Activated naive CD8-positive, alpha-beta T cell treated with anti-CD3 and anti-CD28 coated beads, Interleukin-2, amount 10 ng/mL, durations not matched to agents 7 days and 5 days (primary cell): ENCODE data around the gene SSBP3. TPM values are rescaled to one million over a fixed set of nuclear protein-coding genes. Genes with fewer than 3 reads are reported as not detected.

Experiments used
- ATAC-seq: fragments of 150-1000 bp; cut with Tn5 transposase; one replicate; pipeline ENCODE4 v1.10.0; 2021; ENCODE audit warnings: low read depth, moderate library complexity
- POLR2A ChIA-PET: fragments of 350-600 bp; sonication (Branson Sonifier 250); formaldehyde crosslinking; loops from one replicate; lab custom pipeline; 2021; ENCODE audit warnings: antibody characterized with exemption; lab: Charles Lee
- DNase-seq: peaks from one replicate; pipeline ENCODE4 v3.0.0; 2021
- H3K27ac Mint-ChIP-seq: one replicate; pipeline ENCODE4 v1.8.0; 2022; ENCODE audit warnings: mild to moderate bottlenecking, mixed read lengths
- H3K27me3 Mint-ChIP-seq: one replicate; pipeline ENCODE4 v1.8.0; 2022; ENCODE audit warnings: mild to moderate bottlenecking, moderate library complexity, mixed read lengths
- H3K36me3 Mint-ChIP-seq: one replicate; pipeline ENCODE4 v1.8.0; 2021; ENCODE audit warnings: mild to moderate bottlenecking, mixed read lengths
- H3K4me1 Mint-ChIP-seq: one replicate; pipeline ENCODE4 v1.8.0; 2021; ENCODE audit warnings: mixed read lengths
- H3K4me3 Mint-ChIP-seq: one replicate; pipeline ENCODE4 v1.8.0; 2022; ENCODE audit warnings: mild to moderate bottlenecking, moderate library complexity, mixed read lengths
- H3K9me3 Mint-ChIP-seq: one replicate; pipeline ENCODE4 v1.8.0; 2021; ENCODE audit warnings: mixed read lengths
- total RNA-seq, 2 experiments: library from RNA; stranded (reverse); gene quantifications; one replicate each; pipeline ENCODE4 v1.2.3, GENCODE V29; 2021

Gene SSBP3
- total RNA-seq, 2 experiments from 2014 or later = 109 to 126 TPM

- POLR2A ChIA-PET = no interaction called here
- H3K36me3 Mint-ChIP-seq = peaks cover 2% of the 10 kb centered on the region
- ATAC-seq (no peak), DNase-seq (no peak)
- H3K27me3 Mint-ChIP-seq = no peaks in the 10 kb centered on the region
- no peak overlapping the region for H3K27ac Mint-ChIP-seq
- no peaks in the 10 kb centered on the region for H3K9me3 Mint-ChIP-seq
- peaks cover 7% of the 10 kb centered on the region for H3K4me1 Mint-ChIP-seq
- H3K4me3 Mint-ChIP-seq = no peak overlapping the region
These were observed 151.0 kb downstream of the SSBP3 start for GRCh38 chr1:54255026-54255702.

GRCh38 chr1:54254055-54254454 is 152.1 kb downstream of the SSBP3 start:
- POLR2A ChIA-PET = no interaction called here
- H3K27me3 Mint-ChIP-seq = no peaks in the 10 kb centered on the region
- peaks cover 2% of the 10 kb centered on the region for H3K36me3 Mint-ChIP-seq
- peaks cover 7% of the 10 kb centered on the region for H3K4me1 Mint-ChIP-seq
- no peak for DNase-seq
- no peaks in the 10 kb centered on the region for H3K9me3 Mint-ChIP-seq
- ATAC-seq = no peak
- no peak overlapping the region for H3K4me3 Mint-ChIP-seq
- no peak overlapping the region for H3K27ac Mint-ChIP-seq

GRCh38 chr1:54253480-54253879 is 152.7 kb downstream of the SSBP3 start:
- ATAC-seq (no peak), DNase-seq (no peak)
- Mint-ChIP-seq H3K27me3 (no peaks in the 10 kb centered on the region), H3K4me1 (peaks cover 7% of the 10 kb centered on the region), H3K36me3 (peaks cover 5% of the 10 kb centered on the region), H3K4me3 (no peak overlapping the region), H3K27ac (peak overlapping the region; percentile 0), H3K9me3 (no peaks in the 10 kb centered on the region)
- POLR2A ChIA-PET = no interaction called here

GRCh38 chr1:54252371-54252936 is 153.7 kb downstream of the SSBP3 start:
- no peaks in the 10 kb centered on the region for H3K9me3 Mint-ChIP-seq
- H3K36me3 Mint-ChIP-seq = peaks cover 5% of the 10 kb centered on the region
- H3K27ac Mint-ChIP-seq = peak overlapping the region; percentile 12
- no peak overlapping the region for H3K4me3 Mint-ChIP-seq
- no peaks in the 10 kb centered on the region for H3K27me3 Mint-ChIP-seq
- no peak for ATAC-seq
- no peak for DNase-seq
- H3K4me1 Mint-ChIP-seq = peaks cover 6% of the 10 kb centered on the region
- POLR2A ChIA-PET = interaction anchor here (0.7 to 1.0 kb wide), 2 partner anchors 32 to 41 kb away, joined by 3 to 7 read pairs; no protein-coding TSS in a partner anchor

- no peak for DNase-seq
- ATAC-seq = no peak
- H3K27ac Mint-ChIP-seq = no peak overlapping the region
- POLR2A ChIA-PET = no interaction called here
- no peak overlapping the region for H3K4me3 Mint-ChIP-seq
- no peaks in the 10 kb centered on the region for H3K27me3 Mint-ChIP-seq
- no peaks in the 10 kb centered on the region for H3K9me3 Mint-ChIP-seq
- peaks cover 5% of the 10 kb centered on the region for H3K36me3 Mint-ChIP-seq
- peaks cover 3% of the 10 kb centered on the region for H3K4me1 Mint-ChIP-seq
These were observed 155.5 kb downstream of the SSBP3 start for GRCh38 chr1:54250670-54251069.

- POLR2A ChIA-PET = no interaction called here
- Mint-ChIP-seq H3K4me3 (no peak overlapping the region), H3K36me3 (peaks cover 5% of the 10 kb centered on the region), H3K9me3 (no peaks in the 10 kb centered on the region), H3K27me3 (no peaks in the 10 kb centered on the region), H3K4me1 (peaks cover 3% of the 10 kb centered on the region), H3K27ac (no peak overlapping the region)
- DNase-seq (no peak), ATAC-seq (no peak)
These were observed 156.3 kb downstream of the SSBP3 start for GRCh38 chr1:54249819-54250435.

GRCh38 chr1:54248966-54249365 is 157.2 kb downstream of the SSBP3 start:
- no peak for ATAC-seq
- Mint-ChIP-seq H3K4me1 (peaks cover 3% of the 10 kb centered on the region), H3K36me3 (peaks cover 7% of the 10 kb centered on the region), H3K27me3 (no peaks in the 10 kb centered on the region), H3K4me3 (no peak overlapping the region), H3K27ac (no peak overlapping the region), H3K9me3 (no peaks in the 10 kb centered on the region)
- DNase-seq = no peak
- POLR2A ChIA-PET = no interaction called here

- H3K27me3 Mint-ChIP-seq = no peaks in the 10 kb centered on the region
- peaks cover 4% of the 10 kb centered on the region for H3K4me1 Mint-ChIP-seq
- H3K9me3 Mint-ChIP-seq = no peaks in the 10 kb centered on the region
- no peak for DNase-seq
- peaks cover 10% of the 10 kb centered on the region for H3K36me3 Mint-ChIP-seq
- POLR2A ChIA-PET = no interaction called here
- H3K27ac Mint-ChIP-seq = no peak overlapping the region
- ATAC-seq = no peak
- no peak overlapping the region for H3K4me3 Mint-ChIP-seq
These were observed 158.2 kb downstream of the SSBP3 start for GRCh38 chr1:54247863-54248515.

GRCh38 chr1:54246116-54246721 is 160.0 kb downstream of the SSBP3 start:
- no peak for ATAC-seq
- POLR2A ChIA-PET = no interaction called here

GRCh38 chr1:54245501-54245900 is 160.7 kb downstream of the SSBP3 start:
- DNase-seq = no peak
- H3K36me3 Mint-ChIP-seq = peaks cover 8% of the 10 kb centered on the region
- H3K27me3 Mint-ChIP-seq = no peaks in the 10 kb centered on the region
- POLR2A ChIA-PET = no interaction called here
- no peak overlapping the region for H3K4me3 Mint-ChIP-seq
- H3K9me3 Mint-ChIP-seq = no peaks in the 10 kb centered on the region
- peaks cover 6% of the 10 kb centered on the region for H3K4me1 Mint-ChIP-seq
- no peak for ATAC-seq
- peak overlapping the region; percentile 58 for H3K27ac Mint-ChIP-seq

More at GRCh38 chr1:54246116-54246721, 160.0 kb downstream of the SSBP3 start:
- no peak for DNase-seq
- Mint-ChIP-seq H3K27ac (peak overlapping the region; percentile 42), H3K9me3 (no peaks in the 10 kb centered on the region), H3K36me3 (peaks cover 8% of the 10 kb centered on the region), H3K4me3 (no peak overlapping the region), H3K4me1 (peaks cover 6% of the 10 kb centered on the region), H3K27me3 (no peaks in the 10 kb centered on the region)

GRCh38 chr1:54244655-54245054 is 161.5 kb downstream of the SSBP3 start:
- H3K36me3 Mint-ChIP-seq = peaks cover 8% of the 10 kb centered on the region
- no peak overlapping the region for H3K4me3 Mint-ChIP-seq
- H3K4me1 Mint-ChIP-seq = peaks cover 6% of the 10 kb centered on the region
- no peaks in the 10 kb centered on the region for H3K9me3 Mint-ChIP-seq
- no peak for DNase-seq
- POLR2A ChIA-PET = no interaction called here
- H3K27ac Mint-ChIP-seq = peak overlapping the region; percentile 22
- no peak for ATAC-seq
- H3K27me3 Mint-ChIP-seq = no peaks in the 10 kb centered on the region

GRCh38 chr1:54243022-54243421 is 163.2 kb downstream of the SSBP3 start:
- Mint-ChIP-seq H3K4me3 (no peak overlapping the region), H3K4me1 (peaks cover 8% of the 10 kb centered on the region), H3K27ac (no peak overlapping the region), H3K27me3 (no peaks in the 10 kb centered on the region), H3K36me3 (peaks cover 8% of the 10 kb centered on the region), H3K9me3 (no peaks in the 10 kb centered on the region)
- ATAC-seq (no peak), DNase-seq (no peak)
- POLR2A ChIA-PET = no interaction called here

GRCh38 chr1:54241364-54241763 is 164.8 kb downstream of the SSBP3 start:
- peaks cover 17% of the 10 kb centered on the region for H3K36me3 Mint-ChIP-seq
- no peaks in the 10 kb centered on the region for H3K27me3 Mint-ChIP-seq
- POLR2A ChIA-PET = no interaction called here
- no peaks in the 10 kb centered on the region for H3K9me3 Mint-ChIP-seq
- DNase-seq = no peak
- H3K27ac Mint-ChIP-seq = no peak overlapping the region
- no peak for ATAC-seq
- H3K4me1 Mint-ChIP-seq = peaks cover 8% of the 10 kb centered on the region
- H3K4me3 Mint-ChIP-seq = no peak overlapping the region
